Neural cell (in vitro differentiated cells): ENCODE measurements around the gene TSHR.

ENCODE experiments used
- EP300 ChIP-seq: fragments of 450-650 bp; conservative IDR thresholded peaks from 2 replicates; pipeline ENCODE4 v1.6.1; 2014; ENCODE audit warnings: antibody characterized with exemption, mild to moderate bottlenecking, moderate library complexity; ENCODE audit not compliant: poor library complexity, severe bottlenecking
- MXI1 ChIP-seq: fragments of 450-650 bp; conservative IDR thresholded peaks from 2 replicates; pipeline ENCODE4 v1.6.1; 2014; ENCODE audit warnings: antibody characterized with exemption, mild to moderate bottlenecking; ENCODE audit not compliant: poor library complexity, severe bottlenecking
- SMC3 ChIP-seq: fragments of 450-650 bp; conservative IDR thresholded peaks from 2 replicates; pipeline ENCODE4 v1.6.1; 2014; ENCODE audit warnings: antibody characterized with exemption, mild to moderate bottlenecking, moderate library complexity; ENCODE audit not compliant: poor library complexity
- TF ChIP-seq, protein P1 (sequence below): fragments of 450-650 bp; IDR thresholded peaks from 2 replicates; pipeline ENCODE4 v1.5.1; 2014; ENCODE audit warnings: antibody characterized with exemption, mild to moderate bottlenecking, moderate library complexity; ENCODE audit not compliant: poor library complexity, severe bottlenecking

DNA sequence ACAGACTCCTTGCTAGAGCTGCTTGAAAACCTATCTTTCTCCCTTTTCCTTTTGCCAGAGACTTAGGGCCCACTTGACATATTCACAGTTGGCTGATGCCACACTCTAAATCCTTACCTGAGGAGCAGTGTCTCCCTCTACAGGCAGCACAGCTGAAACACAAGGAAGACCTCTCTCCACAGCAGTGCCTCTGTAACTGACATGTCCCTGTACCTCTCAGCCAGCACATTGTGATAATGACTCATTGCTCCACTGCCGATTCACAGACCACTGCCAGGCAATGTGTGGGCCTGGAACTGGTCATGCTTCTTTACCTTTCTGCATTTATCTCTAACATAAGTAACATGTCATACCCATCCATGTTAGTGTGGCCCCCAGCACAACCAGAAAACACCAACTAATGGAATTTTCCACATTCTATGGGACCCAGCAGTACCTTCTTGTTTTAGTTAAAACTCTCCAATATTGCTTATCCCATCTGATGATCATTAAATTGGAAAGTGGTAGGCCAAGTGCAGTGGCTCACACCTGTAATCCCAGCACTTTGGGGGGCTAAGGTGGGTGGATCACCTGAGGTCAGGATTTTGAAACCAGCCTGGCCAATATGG is 208.8 kb downstream of the TSHR start:
- TF ChIP-seq, protein P1, sequence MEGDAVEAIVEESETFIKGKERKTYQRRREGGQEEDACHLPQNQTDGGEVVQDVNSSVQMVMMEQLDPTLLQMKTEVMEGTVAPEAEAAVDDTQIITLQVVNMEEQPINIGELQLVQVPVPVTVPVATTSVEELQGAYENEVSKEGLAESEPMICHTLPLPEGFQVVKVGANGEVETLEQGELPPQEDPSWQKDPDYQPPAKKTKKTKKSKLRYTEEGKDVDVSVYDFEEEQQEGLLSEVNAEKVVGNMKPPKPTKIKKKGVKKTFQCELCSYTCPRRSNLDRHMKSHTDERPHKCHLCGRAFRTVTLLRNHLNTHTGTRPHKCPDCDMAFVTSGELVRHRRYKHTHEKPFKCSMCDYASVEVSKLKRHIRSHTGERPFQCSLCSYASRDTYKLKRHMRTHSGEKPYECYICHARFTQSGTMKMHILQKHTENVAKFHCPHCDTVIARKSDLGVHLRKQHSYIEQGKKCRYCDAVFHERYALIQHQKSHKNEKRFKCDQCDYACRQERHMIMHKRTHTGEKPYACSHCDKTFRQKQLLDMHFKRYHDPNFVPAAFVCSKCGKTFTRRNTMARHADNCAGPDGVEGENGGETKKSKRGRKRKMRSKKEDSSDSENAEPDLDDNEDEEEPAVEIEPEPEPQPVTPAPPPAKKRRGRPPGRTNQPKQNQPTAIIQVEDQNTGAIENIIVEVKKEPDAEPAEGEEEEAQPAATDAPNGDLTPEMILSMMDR, result peak; percentile 73
- no peak for TF ChIP-seq EP300
- peak; percentile 76 for TF ChIP-seq SMC3
- TF ChIP-seq MXI1, result no peak
